Hematopoietic multipotent progenitor cell (in vitro differentiated cells): ENCODE measurements around the gene PPFIA1. TPM values are rescaled to one million over a fixed set of nuclear protein-coding genes. Genes with fewer than 3 reads are reported as not detected.
"Not testable (repeated sequence)": the region's sequence is repeated elsewhere in the genome, so short reads cannot be mapped to it uniquely, and the experiment has no call there.

Experiments
- DNase-seq, 3 donors: peaks; one replicate each; pipeline ENCODE4 v3.0.0-alpha.2; 2011 to 2015; ENCODE audit warnings: low read depth in 2 of 3, low spot score in 2 of 3
- total RNA-seq: library from RNA; depleted of rRNA; stranded (reverse); fragments of >200 nt; gene quantifications from one replicate; pipeline ENCODE4 v1.2.3, GENCODE V29; 2012

The PPFIA1 gene
- total RNA-seq, 1 donor, result 30.4 TPM

GRCh38 chr11:70319396-70320076 is 49.0 kb downstream of the PPFIA1 start:
- peak in 1 of 3 donors; percentile 22 for DNase-seq

GRCh38 chr11:70322666-70323065 is 52.2 kb downstream of the PPFIA1 start:
- no peak for DNase-seq

GRCh38 chr11:70323806-70324205 is 53.3 kb downstream of the PPFIA1 start:
- DNase-seq, result no peak

GRCh38 chr11:70324376-70325115 is 54.1 kb downstream of the PPFIA1 start:
- no peak for DNase-seq

GRCh38 chr11:70325824-70326223 is 55.3 kb downstream of the PPFIA1 start:
- DNase-seq, result no peak

GRCh38 chr11:70326365-70326811 is 55.9 kb downstream of the PPFIA1 start:
- no peak for DNase-seq

- DNase-seq, result no peak
Measured at GRCh38 chr11:70326833-70327232, 56.3 kb downstream of the PPFIA1 start.

GRCh38 chr11:70327717-70328116 is 57.2 kb downstream of the PPFIA1 start:
- no peak for DNase-seq

GRCh38 chr11:70328556-70328955 is 58.1 kb downstream of the PPFIA1 start:
- no peak for DNase-seq

- DNase-seq, result not testable (repeated sequence)
Measured at GRCh38 chr11:70331320-70331843, 60.9 kb downstream of the PPFIA1 start.

GRCh38 chr11:70331901-70332300 is 61.4 kb downstream of the PPFIA1 start:
- no peak for DNase-seq

- DNase-seq, result no peak
Measured at GRCh38 chr11:70332567-70332966, 62.1 kb downstream of the PPFIA1 start.

- DNase-seq, result no peak
Measured at GRCh38 chr11:70333261-70333660, 62.8 kb downstream of the PPFIA1 start.

- DNase-seq, result no peak
Measured at GRCh38 chr11:70334351-70334995, 64.0 kb downstream of the PPFIA1 start.

- no peak for DNase-seq
Measured at GRCh38 chr11:70335511-70335910, 65.0 kb downstream of the PPFIA1 start.

- no peak for DNase-seq
Measured at GRCh38 chr11:70338594-70338993, 68.1 kb downstream of the PPFIA1 start.

- DNase-seq, result no peak
Measured at GRCh38 chr11:70339066-70339465, 68.6 kb downstream of the PPFIA1 start.

- DNase-seq, result no peak
Measured at GRCh38 chr11:70341881-70342429, 71.5 kb downstream of the PPFIA1 start.

- DNase-seq, result no peak
Measured at GRCh38 chr11:70343636-70344035, 73.1 kb downstream of the PPFIA1 start.

GRCh38 chr11:70348191-70348590 is 77.7 kb downstream of the PPFIA1 start:
- no peak for DNase-seq

GRCh38 chr11:70348608-70349007 is 78.1 kb downstream of the PPFIA1 start:
- DNase-seq, result no peak
